ENCODE measurements around the gene PPP1R15A. TPM values are rescaled to one million over a fixed set of nuclear protein-coding genes. Genes with fewer than 3 reads are reported as not detected.
"Not testable (repeated sequence)": the region's sequence is repeated elsewhere in the genome, so short reads cannot be mapped to it uniquely, and the experiment has no call there.

Gene PPP1R15A
- total and polyA plus RNA-seq, 2 donors (not counting 1 experiment from before 2014, with no cell fraction given) = 46.3 to 166 TPM

- no peak for TF ChIP-seq CTCF (conservative IDR thresholded peaks at IDR 0.05 in 1 of 2, IDR thresholded peaks at IDR 0.05 in 1 of 2; ENCODE audit: low read depth in 1 of 2, low read length in 2 of 2)
- H3K4me1 ChIP-seq (ENCODE audit: control insufficient read depth, extremely low read depth, insufficient read depth, low read length) = no peaks in the 10 kb centered on the region
- H4K20me1 ChIP-seq (ENCODE audit: control insufficient read depth, extremely low read depth, insufficient read depth, low read length) = no peaks in the 10 kb centered on the region
- H3K4me2 ChIP-seq (ENCODE audit: extremely low read depth, insufficient read depth, low read length) = no peak overlapping the region
- no peak overlapping the region for H3K27ac ChIP-seq (ENCODE audit: insufficient read depth, low read length)
- H3K36me3 ChIP-seq (ENCODE audit: control insufficient read depth, insufficient read depth, low read length) = peaks cover 1% of the 10 kb centered on the region
- H3K27me3 ChIP-seq (ENCODE audit: control insufficient read depth, insufficient read depth, low read length) = no peaks in the 10 kb centered on the region
- DNase-seq (ENCODE audit: low read depth in 2 of 2) = no peak
- no peaks in the 10 kb centered on the region for H3K9me3 ChIP-seq (ENCODE audit: control insufficient read depth, insufficient read depth, low read depth, low read length)
- no peak overlapping the region for H3K9ac ChIP-seq (ENCODE audit: insufficient read depth, low read length)
- H2AFZ ChIP-seq (ENCODE audit: low read length) = no peak overlapping the region
- H3K79me2 ChIP-seq (ENCODE audit: control insufficient read depth, insufficient read depth, low read length) = no peaks in the 10 kb centered on the region
- no peak overlapping the region for H3K4me3 ChIP-seq (replicated peaks in 1 of 4; ENCODE audit: control extremely low read depth in 1 of 4, insufficient read depth in 1 of 4, low read depth in 3 of 4, low read length in 4 of 4)
Measured at GRCh38 chr19:48881741-48882657, 9.8 kb downstream of the PPP1R15A start.

GRCh38 chr19:48883726-48884125 lies 11.5 kb downstream of the PPP1R15A start:
- no peak for TF ChIP-seq CTCF (conservative IDR thresholded peaks at IDR 0.05 in 1 of 2, IDR thresholded peaks at IDR 0.05 in 1 of 2; ENCODE audit: low read depth in 1 of 2, low read length in 2 of 2)
- TF ChIP-seq EZH2 (IDR thresholded peaks at IDR 0.05; ENCODE audit: low read length, missing control alignments) = no peak

GRCh38 chr19:48887861-48888612 lies 15.8 kb downstream of the PPP1R15A start:
- Histone ChIP-seq H3K4me1 (ENCODE audit: control insufficient read depth, extremely low read depth, insufficient read depth, low read length) (no peaks in the 10 kb centered on the region), H3K4me2 (ENCODE audit: extremely low read depth, insufficient read depth, low read length) (no peak overlapping the region), H4K20me1 (ENCODE audit: control insufficient read depth, extremely low read depth, insufficient read depth, low read length) (no peaks in the 10 kb centered on the region), H2AFZ (ENCODE audit: low read length) (no peak overlapping the region), H3K9me3 (ENCODE audit: control insufficient read depth, insufficient read depth, low read depth, low read length) (no peaks in the 10 kb centered on the region), H3K9ac (ENCODE audit: insufficient read depth, low read length) (no peak overlapping the region), H3K36me3 (ENCODE audit: control insufficient read depth, insufficient read depth, low read length) (no peaks in the 10 kb centered on the region), H3K27ac (ENCODE audit: insufficient read depth, low read length) (no peak overlapping the region), H3K79me2 (ENCODE audit: control insufficient read depth, insufficient read depth, low read length) (no peaks in the 10 kb centered on the region), H3K4me3 (replicated peaks in 1 of 4; ENCODE audit: control extremely low read depth in 1 of 4, insufficient read depth in 1 of 4, low read depth in 3 of 4, low read length in 4 of 4) (no peak overlapping the region), H3K27me3 (ENCODE audit: control insufficient read depth, insufficient read depth, low read length) (no peaks in the 10 kb centered on the region)
- DNase-seq (ENCODE audit: low read depth in 2 of 2) = no peak
- no peak for TF ChIP-seq EZH2 (IDR thresholded peaks at IDR 0.05; ENCODE audit: low read length, missing control alignments)
- no peak for TF ChIP-seq CTCF (conservative IDR thresholded peaks at IDR 0.05 in 1 of 2, IDR thresholded peaks at IDR 0.05 in 1 of 2; ENCODE audit: low read depth in 1 of 2, low read length in 2 of 2)

More at GRCh38 chr19:48883726-48884125, 11.5 kb downstream of the PPP1R15A start:
- Histone ChIP-seq H3K79me2 (ENCODE audit: control insufficient read depth, insufficient read depth, low read length) (no peaks in the 10 kb centered on the region), H3K4me1 (ENCODE audit: control insufficient read depth, extremely low read depth, insufficient read depth, low read length) (no peaks in the 10 kb centered on the region), H3K27me3 (ENCODE audit: control insufficient read depth, insufficient read depth, low read length) (no peaks in the 10 kb centered on the region), H3K27ac (ENCODE audit: insufficient read depth, low read length) (no peak overlapping the region), H3K4me3 (replicated peaks in 1 of 4; ENCODE audit: control extremely low read depth in 1 of 4, insufficient read depth in 1 of 4, low read depth in 3 of 4, low read length in 4 of 4) (no peak overlapping the region), H3K9ac (ENCODE audit: insufficient read depth, low read length) (no peak overlapping the region), H3K4me2 (ENCODE audit: extremely low read depth, insufficient read depth, low read length) (no peak overlapping the region), H3K36me3 (ENCODE audit: control insufficient read depth, insufficient read depth, low read length) (no peaks in the 10 kb centered on the region), H4K20me1 (ENCODE audit: control insufficient read depth, extremely low read depth, insufficient read depth, low read length) (no peaks in the 10 kb centered on the region), H3K9me3 (ENCODE audit: control insufficient read depth, insufficient read depth, low read depth, low read length) (no peaks in the 10 kb centered on the region), H2AFZ (ENCODE audit: low read length) (no peak overlapping the region)
- no peak for DNase-seq (ENCODE audit: low read depth in 2 of 2)

GRCh38 chr19:48889496-48889895 lies 17.3 kb downstream of the PPP1R15A start:
- not testable (repeated sequence) for H3K4me3 ChIP-seq (replicated peaks in 1 of 4; ENCODE audit: control extremely low read depth in 1 of 4, insufficient read depth in 1 of 4, low read depth in 3 of 4, low read length in 4 of 4); H3K9me3 ChIP-seq (ENCODE audit: control insufficient read depth, insufficient read depth, low read depth, low read length); H4K20me1 ChIP-seq (ENCODE audit: control insufficient read depth, extremely low read depth, insufficient read depth, low read length); H3K4me1 ChIP-seq (ENCODE audit: control insufficient read depth, extremely low read depth, insufficient read depth, low read length); H3K27me3 ChIP-seq (ENCODE audit: control insufficient read depth, insufficient read depth, low read length); H2AFZ ChIP-seq (ENCODE audit: low read length); H3K27ac ChIP-seq (ENCODE audit: insufficient read depth, low read length); H3K9ac ChIP-seq (ENCODE audit: insufficient read depth, low read length); H3K36me3 ChIP-seq (ENCODE audit: control insufficient read depth, insufficient read depth, low read length); H3K79me2 ChIP-seq (ENCODE audit: control insufficient read depth, insufficient read depth, low read length); DNase-seq (ENCODE audit: low read depth in 2 of 2); H3K4me2 ChIP-seq (ENCODE audit: extremely low read depth, insufficient read depth, low read length)

Measured in fibroblast of lung (primary cell).